B cell (primary cell): ENCODE data around the gene SIDT2.
"Not testable (repeated sequence)": the region's sequence is repeated elsewhere in the genome, so short reads cannot be mapped to it uniquely, and the experiment has no call there.

ENCODE experiments used
- EZH2 ChIP-seq: IDR thresholded peaks from 2 replicates; pipeline ENCODE4 v1.6.1; 2012; ENCODE audit warnings: borderline replicate concordance, low read depth, mild to moderate bottlenecking, moderate library complexity, low read length; ENCODE audit not compliant: insufficient read depth, poor library complexity, severe bottlenecking
- TF ChIP-seq, protein P1 (sequence below): fragments of 200-600 bp; IDR thresholded peaks from one replicate; pipeline ENCODE4 v1.8.0; 2022; ENCODE audit warnings: antibody characterized with exemption, mild to moderate bottlenecking

DNA sequence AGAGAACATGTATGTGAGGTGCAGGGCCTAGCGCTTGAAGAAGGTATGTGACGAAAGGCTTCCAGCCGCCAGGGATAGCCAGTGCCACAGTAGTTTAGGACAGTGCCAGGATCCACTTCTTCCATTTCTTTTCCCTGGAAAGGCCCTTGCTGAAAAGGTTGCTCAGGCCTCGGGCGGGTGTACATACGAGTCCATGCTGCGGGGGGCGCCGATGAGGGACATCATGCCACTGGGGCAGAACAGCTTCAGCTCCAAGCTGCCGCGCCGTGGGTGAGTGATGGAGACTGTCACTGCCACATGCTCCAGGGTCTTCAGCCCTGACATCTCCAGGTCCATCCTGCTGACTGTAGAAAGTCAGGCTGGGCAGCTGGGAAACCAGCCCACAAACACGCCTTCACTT lies 30.2 kb downstream of the SIDT2 start:
- TF ChIP-seq, protein P1, sequence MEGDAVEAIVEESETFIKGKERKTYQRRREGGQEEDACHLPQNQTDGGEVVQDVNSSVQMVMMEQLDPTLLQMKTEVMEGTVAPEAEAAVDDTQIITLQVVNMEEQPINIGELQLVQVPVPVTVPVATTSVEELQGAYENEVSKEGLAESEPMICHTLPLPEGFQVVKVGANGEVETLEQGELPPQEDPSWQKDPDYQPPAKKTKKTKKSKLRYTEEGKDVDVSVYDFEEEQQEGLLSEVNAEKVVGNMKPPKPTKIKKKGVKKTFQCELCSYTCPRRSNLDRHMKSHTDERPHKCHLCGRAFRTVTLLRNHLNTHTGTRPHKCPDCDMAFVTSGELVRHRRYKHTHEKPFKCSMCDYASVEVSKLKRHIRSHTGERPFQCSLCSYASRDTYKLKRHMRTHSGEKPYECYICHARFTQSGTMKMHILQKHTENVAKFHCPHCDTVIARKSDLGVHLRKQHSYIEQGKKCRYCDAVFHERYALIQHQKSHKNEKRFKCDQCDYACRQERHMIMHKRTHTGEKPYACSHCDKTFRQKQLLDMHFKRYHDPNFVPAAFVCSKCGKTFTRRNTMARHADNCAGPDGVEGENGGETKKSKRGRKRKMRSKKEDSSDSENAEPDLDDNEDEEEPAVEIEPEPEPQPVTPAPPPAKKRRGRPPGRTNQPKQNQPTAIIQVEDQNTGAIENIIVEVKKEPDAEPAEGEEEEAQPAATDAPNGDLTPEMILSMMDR, result not testable (repeated sequence)
- not testable (repeated sequence) for TF ChIP-seq EZH2
